HG02943 (cell line): ENCODE measurements around the gene CIPC.

Experiments used
- ATAC-seq: cut with Tn5 transposase; IDR thresholded peaks from one replicate; pipeline ENCODE4 v1.9.1; 2021; ENCODE audit warnings: mild to moderate bottlenecking, low read depth, moderate library complexity; ENCODE audit not compliant: unreplicated experiment

The CIPC gene

GRCh38 chr14:77144412-77145115, 46.5 kb downstream of the CIPC start:
- no peak for ATAC-seq

- ATAC-seq, result no peak
Observed at GRCh38 chr14:77145975-77146740, 48.1 kb downstream of the CIPC start.

DNA sequence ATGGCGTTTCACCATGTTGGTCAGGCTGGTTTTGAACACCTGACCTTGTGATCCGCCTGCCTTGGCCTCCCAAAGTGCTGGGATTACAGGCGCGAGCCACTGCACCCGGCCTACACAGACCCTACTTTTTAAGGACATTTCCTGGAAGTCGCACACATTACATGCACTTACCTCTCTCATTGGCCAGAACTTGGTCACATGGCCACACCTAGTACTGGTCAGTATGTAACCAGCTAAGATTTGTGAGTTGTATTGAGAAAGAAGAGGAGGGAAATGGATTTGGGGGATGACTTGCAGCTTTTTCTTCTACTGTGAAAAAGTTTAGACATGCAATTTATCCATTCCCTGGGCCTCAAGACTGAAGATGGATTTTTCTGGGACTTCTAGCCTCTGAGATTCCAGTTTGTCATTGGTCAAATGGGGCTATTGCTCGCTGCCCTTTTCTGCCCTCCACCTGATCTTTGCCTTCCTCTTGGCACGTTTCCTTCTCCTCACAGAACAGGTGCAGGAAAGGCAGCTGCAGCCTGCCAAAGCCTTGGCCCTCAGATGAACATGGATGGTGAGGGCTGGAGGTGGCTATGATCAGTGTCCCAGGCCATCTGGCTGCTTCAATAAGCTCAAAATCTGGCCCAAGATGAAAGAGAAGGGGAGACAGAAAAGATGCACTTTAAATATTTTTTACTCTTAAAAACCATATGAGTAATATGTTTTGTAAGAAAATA, 50.6 kb downstream of the CIPC start:
- ATAC-seq, result no peak

DNA sequence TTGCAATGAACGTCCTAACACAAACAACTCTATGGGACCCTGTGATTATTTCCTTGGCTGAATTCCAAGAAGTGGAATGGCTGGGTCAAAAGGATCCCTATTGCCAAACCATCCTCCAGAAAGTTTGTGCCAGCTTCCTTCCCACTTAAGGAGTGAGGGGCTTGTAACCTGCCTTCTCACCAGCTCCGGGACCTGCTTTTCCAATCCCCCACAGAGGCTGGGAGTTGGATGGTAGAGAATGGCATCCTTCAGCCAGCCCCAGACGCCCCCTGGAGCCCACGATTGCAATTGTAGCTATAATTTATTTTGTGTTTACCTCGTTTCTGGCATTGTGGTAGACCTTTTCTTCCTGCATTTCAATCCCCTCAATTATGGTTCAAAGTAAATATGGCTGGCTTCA, 53.2 kb downstream of the CIPC start:
- no peak for ATAC-seq

GRCh38 chr14:77151918-77152588, 54.0 kb downstream of the CIPC start:
- no peak for ATAC-seq

GRCh38 chr14:77153802-77154201, 55.7 kb downstream of the CIPC start:
- no peak for ATAC-seq

- ATAC-seq, result no peak
Observed at GRCh38 chr14:77154421-77154820, 56.4 kb downstream of the CIPC start.

DNA sequence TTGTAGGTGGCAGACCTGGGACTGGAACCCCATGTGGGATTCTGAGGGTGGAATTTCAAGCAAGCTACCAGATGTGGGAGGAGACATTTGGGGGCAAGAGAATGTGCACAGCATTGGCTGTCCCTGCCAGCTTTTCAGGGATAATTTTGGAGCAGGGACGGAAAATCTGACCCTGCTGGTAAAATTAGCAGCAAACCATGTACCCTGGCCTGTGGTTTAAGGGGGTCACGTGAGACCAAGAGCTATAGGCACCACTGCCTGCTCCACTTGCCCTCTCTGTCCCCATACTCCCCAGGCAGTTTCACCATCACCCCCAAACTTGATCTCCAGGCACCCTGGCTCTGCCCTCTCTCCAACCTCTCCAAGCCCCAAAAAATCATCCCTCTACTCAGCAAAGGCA, 57.0 kb downstream of the CIPC start:
- no peak for ATAC-seq

DNA sequence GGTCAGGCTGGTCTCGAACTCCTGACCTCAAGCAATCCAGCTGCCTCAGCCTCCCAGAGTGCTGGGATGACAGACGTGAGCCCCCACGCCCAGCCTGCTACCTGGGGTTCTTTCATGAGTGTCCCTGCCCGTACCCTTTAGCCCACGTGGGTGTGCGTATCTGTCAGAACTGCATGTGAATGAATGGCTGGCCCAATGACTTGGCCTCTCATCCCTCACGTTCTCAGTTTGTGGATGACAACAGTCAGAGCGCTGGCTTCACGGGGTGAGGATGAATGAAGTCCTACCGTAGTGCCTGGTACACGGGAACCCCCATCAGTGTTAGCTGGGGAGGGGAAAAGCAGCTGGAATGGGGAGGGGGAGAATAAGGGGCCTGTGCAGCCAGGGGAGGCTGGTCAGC, 59.7 kb downstream of the CIPC start:
- no peak for ATAC-seq

DNA sequence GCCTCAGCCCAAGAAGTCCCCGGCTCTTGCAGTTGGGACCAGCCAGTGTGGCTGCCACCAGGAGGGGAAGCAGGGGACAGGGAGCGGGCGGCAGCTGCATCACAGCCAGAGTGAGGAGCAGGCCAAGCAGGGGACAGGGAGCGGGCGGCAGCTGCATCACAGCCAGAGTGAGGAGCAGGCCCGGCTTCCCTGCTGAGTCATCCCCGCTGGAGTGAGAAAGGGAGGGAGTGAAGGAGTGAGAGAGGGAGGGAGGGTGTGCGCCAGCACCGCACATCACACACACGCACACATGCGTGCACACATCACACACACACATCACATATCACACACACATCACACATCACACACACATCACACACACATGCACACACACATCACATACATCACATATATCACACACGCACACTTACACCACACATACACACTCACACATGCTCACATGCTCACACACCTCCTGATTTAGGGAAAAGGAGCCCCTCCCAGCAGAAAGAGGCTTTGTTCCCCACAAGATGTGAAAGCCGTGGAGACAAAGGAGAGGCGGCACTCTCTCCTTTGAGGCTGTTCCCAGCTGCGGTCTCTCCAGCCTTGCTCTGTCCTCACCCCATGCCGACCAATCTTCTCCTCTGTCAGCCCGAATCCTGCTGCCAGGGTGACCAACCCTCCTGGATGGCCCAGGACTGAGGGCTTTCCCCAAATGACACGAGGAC, 60.3 kb downstream of the CIPC start:
- no peak for ATAC-seq

- no peak for ATAC-seq
Observed at GRCh38 chr14:77158882-77159255, 60.8 kb downstream of the CIPC start.

DNA sequence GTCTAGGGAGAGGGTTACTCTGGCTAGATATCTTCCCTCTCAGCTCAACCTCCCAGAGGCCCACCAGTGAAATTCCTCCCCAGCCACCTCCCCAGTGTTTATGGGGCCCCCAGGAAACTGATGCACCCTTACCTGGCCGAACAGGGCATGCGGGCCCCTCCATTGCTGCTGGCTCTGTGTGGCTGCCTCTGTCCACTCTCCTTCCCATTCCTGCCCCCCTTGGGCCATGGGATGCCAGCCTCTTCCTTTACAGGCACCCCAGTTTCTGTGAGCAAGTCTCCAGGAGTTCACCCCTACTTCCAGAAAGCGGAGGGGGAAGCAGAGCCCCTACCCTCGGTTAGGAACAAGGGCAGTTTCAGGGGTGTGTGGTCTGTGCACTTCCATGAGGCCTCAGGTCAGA, 63.0 kb downstream of the CIPC start:
- no peak for ATAC-seq
